HG03280 (cell line): ENCODE results near the gene GPR37L1.
"Not testable (repeated sequence)": the region's sequence is repeated elsewhere in the genome, so short reads cannot be mapped to it uniquely, and the experiment has no call there.

Source experiments
- ATAC-seq: cut with Tn5 transposase; IDR thresholded peaks from one replicate; pipeline ENCODE4 v1.9.1; 2021; ENCODE audit warnings: mild to moderate bottlenecking, moderate library complexity; ENCODE audit not compliant: unreplicated experiment

GPR37L1 gene

DNA sequence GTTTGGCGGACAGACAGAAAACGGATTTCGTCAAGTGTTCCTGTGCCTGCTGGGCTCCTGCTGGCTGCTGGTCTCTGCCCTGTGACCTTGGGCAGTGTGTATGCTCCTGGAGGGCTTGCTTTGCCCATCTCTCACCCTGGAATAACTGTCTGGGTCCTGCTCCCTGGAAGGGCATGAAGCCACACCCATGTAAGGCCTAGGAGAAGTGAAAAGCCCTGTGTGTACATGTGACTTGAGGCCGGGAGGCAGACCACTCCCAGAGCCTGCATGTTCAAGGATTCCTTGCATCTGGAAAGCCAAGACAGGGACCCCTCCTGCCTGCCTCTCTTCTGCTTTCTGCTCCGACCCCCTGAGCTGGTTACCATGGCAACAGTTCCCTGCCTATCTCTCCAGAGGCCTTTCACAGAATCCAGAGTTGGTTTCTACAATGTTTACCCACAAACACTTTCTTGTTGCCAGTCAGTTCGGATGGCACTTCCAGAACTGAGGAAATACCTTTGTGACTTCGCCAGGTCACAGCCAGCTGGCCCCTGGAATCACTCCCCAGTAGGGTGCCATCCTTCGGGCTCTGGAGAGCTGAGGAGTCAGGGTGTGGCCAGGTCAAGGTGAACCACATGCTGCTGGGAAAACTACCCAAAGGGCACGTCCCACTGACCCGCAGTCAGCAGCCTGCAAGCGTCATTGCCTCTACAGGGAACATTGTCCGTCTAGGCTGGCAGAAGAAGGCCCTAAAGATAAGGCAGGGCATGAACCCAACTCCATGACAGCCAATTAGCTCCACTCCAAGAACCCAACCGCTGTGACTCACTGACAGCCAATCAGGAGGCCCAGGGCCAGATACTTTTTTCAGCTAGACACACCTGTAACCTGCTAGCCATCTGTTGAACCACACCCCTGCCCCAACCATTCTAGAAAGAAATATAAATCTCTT is 14.7 kb upstream of the GPR37L1 start:
- ATAC-seq, result no peak

GRCh38 chr1:202110977-202111376 is 11.7 kb upstream of the GPR37L1 start:
- ATAC-seq, result no peak

- ATAC-seq, result not testable (repeated sequence)
Observed at GRCh38 chr1:202111589-202111988, 11.1 kb upstream of the GPR37L1 start.

DNA sequence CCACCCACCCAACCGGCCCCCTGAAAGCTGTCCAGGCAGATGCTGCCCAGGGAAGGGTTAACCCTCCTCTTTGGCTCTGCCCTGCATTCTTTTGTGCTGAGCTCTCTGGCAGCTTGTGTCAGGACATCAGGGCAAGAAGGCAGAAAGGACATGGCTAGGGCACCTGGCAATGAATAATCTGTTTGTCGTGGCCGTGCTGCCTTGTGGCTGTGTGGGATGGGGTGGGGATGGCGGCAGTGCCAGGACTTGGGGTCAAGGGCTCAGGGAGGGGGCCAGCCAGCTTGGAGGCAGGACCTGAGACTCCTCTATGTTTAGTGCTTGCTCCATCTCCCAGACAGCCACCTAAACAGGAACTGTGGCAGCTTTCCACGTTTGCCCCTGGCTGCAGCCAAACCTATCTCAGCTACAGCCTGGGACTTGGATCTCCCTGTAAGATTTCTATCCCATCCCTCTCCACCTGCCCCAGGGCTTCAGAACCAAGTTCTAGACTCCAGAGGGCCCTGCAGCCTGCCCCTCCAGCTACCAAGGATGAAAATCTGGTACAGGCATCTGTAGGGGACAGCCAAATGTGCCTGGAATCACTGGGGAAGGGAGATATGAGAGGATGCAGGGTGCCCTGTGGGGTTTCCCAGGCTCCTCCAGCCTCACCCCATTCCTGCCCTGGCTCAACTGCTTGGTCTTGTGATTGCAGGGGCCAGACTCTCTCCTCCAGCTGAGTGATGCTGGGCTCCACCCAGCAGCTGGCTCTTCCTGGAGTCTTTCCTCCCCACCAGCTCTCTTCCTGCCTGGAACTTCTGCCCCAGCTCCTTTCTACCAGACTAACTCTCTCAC is 9.6 kb upstream of the GPR37L1 start:
- no peak for ATAC-seq

- ATAC-seq, result no peak
Observed at GRCh38 chr1:202113690-202114300, 8.9 kb upstream of the GPR37L1 start.

- no peak for ATAC-seq
Observed at GRCh38 chr1:202116287-202116686, 6.4 kb upstream of the GPR37L1 start.

- ATAC-seq, result no peak
Observed at GRCh38 chr1:202117898-202118371, 4.8 kb upstream of the GPR37L1 start.

DNA sequence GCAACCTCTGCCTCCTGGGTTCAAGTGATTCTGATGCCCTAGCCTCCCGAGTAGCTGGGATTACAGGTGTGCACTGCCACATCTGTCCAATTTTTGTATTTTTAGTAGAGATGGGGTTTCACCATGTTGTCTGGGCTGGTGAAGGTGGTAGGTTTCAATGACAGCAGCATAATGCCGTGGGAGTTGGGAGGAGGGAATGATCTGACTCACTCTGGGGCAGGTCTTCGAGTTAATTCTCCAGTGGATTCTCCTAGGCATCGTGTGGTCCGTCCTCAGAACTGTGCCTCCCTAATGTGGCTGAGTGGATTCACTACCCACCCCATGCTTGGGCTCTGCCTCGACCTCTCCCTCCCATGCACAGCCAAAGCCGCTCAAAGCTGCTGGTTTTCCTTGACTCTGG is 1.7 kb upstream of the GPR37L1 start:
- ATAC-seq, result no peak

DNA sequence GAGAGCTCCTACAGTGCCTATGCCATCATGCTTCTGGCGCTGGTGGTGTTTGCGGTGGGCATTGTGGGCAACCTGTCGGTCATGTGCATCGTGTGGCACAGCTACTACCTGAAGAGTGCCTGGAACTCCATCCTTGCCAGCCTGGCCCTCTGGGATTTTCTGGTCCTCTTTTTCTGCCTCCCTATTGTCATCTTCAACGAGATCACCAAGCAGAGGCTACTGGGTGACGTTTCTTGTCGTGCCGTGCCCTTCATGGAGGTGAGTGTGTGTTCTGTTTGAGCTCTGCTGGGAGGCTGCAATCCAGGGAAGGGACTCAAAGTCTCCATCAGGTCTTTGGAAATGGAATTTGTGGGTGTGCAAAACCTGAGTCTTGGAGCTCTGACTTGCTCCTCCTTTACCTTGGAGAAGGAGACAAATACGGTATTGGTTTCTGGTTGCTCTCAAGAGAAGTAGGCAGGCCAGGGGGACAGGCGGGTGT is 658 bp downstream of the GPR37L1 start:
- ATAC-seq, result no peak

GRCh38 chr1:202124142-202124541 is 1.4 kb downstream of the GPR37L1 start:
- ATAC-seq, result no peak

DNA sequence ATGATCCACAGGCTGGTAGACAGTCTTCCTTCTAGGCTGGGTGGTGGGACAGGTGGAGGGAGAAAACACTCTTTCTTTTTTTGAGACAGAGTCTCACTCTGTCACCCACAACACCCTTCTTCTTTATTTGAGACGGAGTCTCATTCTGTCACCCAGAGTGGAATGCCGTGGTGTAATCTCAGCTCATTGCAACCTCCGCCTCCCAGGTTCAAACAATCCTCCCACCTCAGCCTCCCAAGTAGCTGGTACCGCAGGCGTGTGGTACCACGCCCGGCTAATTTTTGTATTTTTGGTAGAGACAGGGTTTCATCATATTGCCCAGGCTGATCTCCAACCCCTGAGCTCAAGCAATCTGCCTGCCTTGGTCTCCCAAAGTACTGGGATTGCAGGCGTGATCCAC is 2.9 kb downstream of the GPR37L1 start:
- no peak for ATAC-seq

DNA sequence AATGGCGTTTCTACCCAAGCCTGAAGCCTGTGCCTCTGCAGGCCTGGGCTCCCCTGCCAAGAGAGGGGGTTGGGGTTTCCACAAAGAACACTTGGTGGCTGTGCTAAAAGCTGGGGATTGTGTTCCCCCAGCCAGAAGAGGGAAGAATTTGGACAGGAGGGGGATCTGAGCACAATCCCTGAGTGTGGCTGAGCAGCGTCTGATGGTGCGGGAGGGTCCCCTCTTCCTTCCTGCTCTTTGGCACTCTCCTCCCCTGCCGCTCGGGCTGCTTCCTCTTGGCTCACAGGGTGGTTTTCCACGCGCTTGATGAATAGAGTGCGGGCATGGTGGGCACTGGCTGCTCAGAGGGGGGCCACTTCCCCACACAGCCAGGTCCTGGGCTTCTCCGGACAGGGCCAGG is 3.7 kb downstream of the GPR37L1 start:
- no peak for ATAC-seq

DNA sequence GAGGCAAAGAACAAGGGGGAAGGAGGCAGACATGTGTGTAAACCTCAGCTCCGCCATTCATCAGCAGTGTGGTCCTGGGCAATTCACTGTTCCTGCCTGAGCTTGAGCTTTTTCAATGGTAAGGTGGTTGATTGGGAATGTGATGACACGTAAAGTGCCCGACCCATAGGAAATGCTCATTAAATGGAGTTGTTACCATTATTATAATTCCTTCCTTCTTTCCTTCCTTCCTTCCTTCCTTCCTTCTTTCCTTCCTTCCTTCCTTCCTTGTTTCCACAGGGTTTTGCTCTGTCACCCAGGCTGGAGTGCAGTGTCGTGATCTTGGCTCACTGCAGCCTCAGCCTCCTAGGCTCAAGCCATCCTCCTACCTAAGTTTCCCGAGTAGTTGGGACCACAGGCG is 4.3 kb downstream of the GPR37L1 start:
- ATAC-seq, result no peak

- ATAC-seq, result no peak
Observed at GRCh38 chr1:202127836-202128622, 5.3 kb downstream of the GPR37L1 start.

GRCh38 chr1:202129453-202130296 is 7.0 kb downstream of the GPR37L1 start:
- no peak for ATAC-seq

GRCh38 chr1:202130297-202130721 is 7.6 kb downstream of the GPR37L1 start:
- no peak for ATAC-seq

- no peak for ATAC-seq
Observed at GRCh38 chr1:202130816-202131522, 8.3 kb downstream of the GPR37L1 start.

GRCh38 chr1:202131956-202132821 is 9.5 kb downstream of the GPR37L1 start:
- no peak for ATAC-seq
